HEK293 (cell line): ENCODE measurements around the gene SPRY4.
A peak's percentile ranks its signal among the peaks of the same experiment; 100 is the strongest.

Experiments used
- ATF2 ChIP-seq: fragments of 450-650 bp; formaldehyde crosslinking; IDR thresholded peaks from 2 replicates; pipeline ENCODE4 v1.5.1; 2016; ENCODE audit warnings: missing biosample characterization, missing genetic modification characterization, low read depth
- EGR2 ChIP-seq: fragments of 450-650 bp; formaldehyde crosslinking; IDR thresholded peaks from 2 replicates; pipeline ENCODE4 v1.5.1; 2016; ENCODE audit warnings: low read depth, missing biosample characterization, missing genetic modification characterization
- GFI1B ChIP-seq: fragments of 450-650 bp; formaldehyde crosslinking; IDR thresholded peaks from 2 replicates; pipeline ENCODE4 v1.5.1; 2016; ENCODE audit warnings: missing biosample characterization, missing genetic modification characterization
- PRDM2 ChIP-seq: fragments of 450-650 bp; formaldehyde crosslinking; IDR thresholded peaks from 2 replicates; pipeline ENCODE4 v1.5.1; 2016; ENCODE audit warnings: missing biosample characterization, missing genetic modification characterization, borderline replicate concordance
- SETDB1 ChIP-seq: IDR thresholded peaks from one replicate; pipeline ENCODE4 v1.6.1; 2017; ENCODE audit warnings: mild to moderate bottlenecking, low read length, moderate library complexity, mixed read lengths; ENCODE audit not compliant: insufficient read length
- TCF7L2 ChIP-seq: IDR thresholded peaks from 2 replicates; pipeline ENCODE4 v1.6.1; 2011; ENCODE audit warnings: low read depth, mild to moderate bottlenecking, inconsistent platforms, low read length, moderate library complexity, borderline replicate concordance
- WT1 ChIP-seq: fragments of 450-650 bp; formaldehyde crosslinking; IDR thresholded peaks from 2 replicates; pipeline ENCODE4 v1.5.1; 2016; ENCODE audit warnings: missing biosample characterization, missing genetic modification characterization
- ZBTB11 ChIP-seq: fragments of 450-650 bp; formaldehyde crosslinking; conservative IDR thresholded peaks from 2 replicates; pipeline ENCODE4 v1.5.1; 2016; ENCODE audit warnings: low read depth, missing biosample characterization, missing genetic modification characterization
- ZBTB44 ChIP-seq: fragments of 450-650 bp; IDR thresholded peaks from 2 replicates; pipeline ENCODE4 v1.5.1; 2018; ENCODE audit warnings: missing biosample characterization, mild to moderate bottlenecking, missing genetic modification characterization
- ZFP37 ChIP-seq: fragments of 450-650 bp; formaldehyde crosslinking; IDR thresholded peaks from 2 replicates; pipeline ENCODE4 v1.5.1; 2016; ENCODE audit warnings: missing biosample characterization, missing genetic modification characterization
- ZFP69B ChIP-seq: fragments of 450-650 bp; formaldehyde crosslinking; IDR thresholded peaks from 2 replicates; pipeline ENCODE4 v1.5.1; 2016; ENCODE audit warnings: missing biosample characterization, missing genetic modification characterization
- ZNF114 ChIP-seq: fragments of 450-650 bp; formaldehyde crosslinking; IDR thresholded peaks from 2 replicates; pipeline ENCODE4 v1.5.0; 2017; ENCODE audit warnings: missing biosample characterization, missing genetic modification characterization
- ZNF121 ChIP-seq: fragments of 450-650 bp; formaldehyde crosslinking; IDR thresholded peaks from 2 replicates; pipeline ENCODE4 v1.5.1; 2016; ENCODE audit warnings: missing biosample characterization, missing genetic modification characterization
- ZNF350 ChIP-seq: fragments of 450-650 bp; formaldehyde crosslinking; IDR thresholded peaks from 2 replicates; pipeline ENCODE4 v1.5.0; 2017; ENCODE audit warnings: missing biosample characterization, mild to moderate bottlenecking, missing genetic modification characterization
- ZNF354C ChIP-seq: fragments of 450-650 bp; formaldehyde crosslinking; IDR thresholded peaks from 2 replicates; pipeline ENCODE4 v1.5.1; 2016; ENCODE audit warnings: missing biosample characterization, missing genetic modification characterization, low read depth, borderline replicate concordance
- ZNF362 ChIP-seq: fragments of 450-650 bp; formaldehyde crosslinking; IDR thresholded peaks from 2 replicates; pipeline ENCODE4 v1.5.1; 2016; ENCODE audit warnings: missing biosample characterization, missing genetic modification characterization
- ZNF423 ChIP-seq: fragments of 450-650 bp; formaldehyde crosslinking; IDR thresholded peaks from 2 replicates; pipeline ENCODE4 v1.5.1; 2016; ENCODE audit warnings: missing biosample characterization, missing genetic modification characterization
- ZNF510 ChIP-seq: fragments of 450-650 bp; formaldehyde crosslinking; IDR thresholded peaks from 2 replicates; pipeline ENCODE4 v1.5.1; 2018; ENCODE audit warnings: mild to moderate bottlenecking, missing genetic modification characterization, missing biosample characterization; ENCODE audit not compliant: insufficient replicate concordance
- ZNF585B ChIP-seq: fragments of 450-650 bp; formaldehyde crosslinking; IDR thresholded peaks from 2 replicates; pipeline ENCODE4 v1.5.1; 2016; ENCODE audit warnings: missing biosample characterization, missing genetic modification characterization
- ZNF621 ChIP-seq: fragments of 450-650 bp; formaldehyde crosslinking; IDR thresholded peaks from 2 replicates; pipeline ENCODE4 v1.5.1; 2017; ENCODE audit warnings: missing biosample characterization, missing genetic modification characterization
- ZNF626 ChIP-seq: fragments of 450-650 bp; sonication (Bioruptor Pico); formaldehyde crosslinking; IDR thresholded peaks from 2 replicates; pipeline ENCODE4 v1.5.1; 2018; ENCODE audit warnings: missing biosample characterization, missing genetic modification characterization, inconsistent platforms
- ZNF629 ChIP-seq: fragments of 450-650 bp; formaldehyde crosslinking; IDR thresholded peaks from 2 replicates; pipeline ENCODE4 v1.5.1; 2017; ENCODE audit warnings: missing biosample characterization, missing genetic modification characterization
- ZNF639 ChIP-seq: fragments of 450-650 bp; formaldehyde crosslinking; IDR thresholded peaks from 2 replicates; pipeline ENCODE4 v1.5.1; 2016; ENCODE audit warnings: missing biosample characterization, missing genetic modification characterization
- ZNF777 ChIP-seq: fragments of 450-650 bp; formaldehyde crosslinking; IDR thresholded peaks from 2 replicates; pipeline ENCODE4 v1.5.1; 2017; ENCODE audit warnings: missing biosample characterization, missing genetic modification characterization, borderline replicate concordance

SPRY4 gene

GRCh38 chr5:142324871-142325724, at the start of gene SPRY4 (continued):
- no peak for TF ChIP-seq ATF2
- TF ChIP-seq WT1 (tag by site-specific recombination): no peak
- TF ChIP-seq ZNF350 (tag by site-specific recombination): no peak
- TF ChIP-seq ZBTB11 (tag by site-specific recombination): no peak
- no peak for TF ChIP-seq ZNF114 (tag by site-specific recombination)
- no peak for TF ChIP-seq ZNF423 (tag by site-specific recombination)
- peak; percentile 26 for TF ChIP-seq ZFP37 (tag by site-specific recombination)
- TF ChIP-seq ZNF362 (tag by site-specific recombination): peak; percentile 100
- no peak for TF ChIP-seq GFI1B
- no peak for TF ChIP-seq ZNF621 (tag by site-specific recombination)
- peak; percentile 51 for TF ChIP-seq ZFP69B
- TF ChIP-seq ZNF639 (tag by site-specific recombination): no peak
- TF ChIP-seq ZNF629 (tag by site-specific recombination): peak; percentile 47
- peak; percentile 18; the same call in 1 of the 2 replicates for TF ChIP-seq EGR2 (tag by site-specific recombination)
- no peak for TF ChIP-seq SETDB1
- TF ChIP-seq ZNF510 (tag by site-specific recombination): no peak
- no peak for TF ChIP-seq ZNF585B
- peak; percentile 79; the same call in 1 of the 2 replicates for TF ChIP-seq ZNF777 (tag by site-specific recombination)
- no peak for TF ChIP-seq PRDM2 (tag by site-specific recombination)
- TF ChIP-seq ZNF626 (tag by site-specific recombination): no peak
- no peak for TF ChIP-seq ZBTB44
- TF ChIP-seq ZNF354C (tag by site-specific recombination): no peak
- TF ChIP-seq TCF7L2: no peak
- 0 out of 2 replicates have a peak, but pooled peaks have one; percentile 7 for TF ChIP-seq ZNF121 (tag by site-specific recombination)
